Mesenchymal stem cell (in vitro differentiated cells and primary cell): ENCODE data around the gene LRRC56.

Source experiments
- DNase-seq: peaks from one replicate; pipeline ENCODE4 v3.0.0-alpha.2; 2013
- H2AFZ ChIP-seq: one replicate; pipeline ENCODE4 v1.6.1; 2013; ENCODE audit warnings: low read depth, mild to moderate bottlenecking, control low read depth, inconsistent platforms, low read length, moderate library complexity
- H2AK5ac ChIP-seq: 2 replicates; pipeline ENCODE4 v1.6.1; 2013; ENCODE audit warnings: low read length, moderate library complexity, mild to moderate bottlenecking, inconsistent platforms; ENCODE audit not compliant: severe bottlenecking
- H2BK120ac ChIP-seq: one replicate; pipeline ENCODE4 v1.6.1; 2013; ENCODE audit warnings: low read depth, mild to moderate bottlenecking, inconsistent platforms, low read length, moderate library complexity
- H2BK12ac ChIP-seq, 2 experiments: one replicate each; pipeline ENCODE4 v1.6.1; 2013; ENCODE audit warnings: inconsistent platforms in 2 of 2, low read length in 2 of 2, mild to moderate bottlenecking in 2 of 2, moderate library complexity in 2 of 2, control low read depth in 1 of 2
- H2BK15ac ChIP-seq: one replicate; pipeline ENCODE4 v1.6.1; 2013; ENCODE audit warnings: mild to moderate bottlenecking, low read depth, inconsistent platforms; ENCODE audit not compliant: poor library complexity, severe bottlenecking
- H2BK5ac ChIP-seq: 2 replicates; pipeline ENCODE4 v1.6.1; 2013; ENCODE audit warnings: low read depth, mild to moderate bottlenecking, low read length, control low read depth, inconsistent platforms; ENCODE audit not compliant: poor library complexity, severe bottlenecking
- H3K14ac ChIP-seq, 2 experiments: one replicate each; pipeline ENCODE4 v1.6.1; 2013; ENCODE audit warnings: inconsistent platforms in 2 of 2, low read length in 2 of 2, control low read depth in 1 of 2, mild to moderate bottlenecking in 1 of 2, moderate library complexity in 1 of 2
- H3K18ac ChIP-seq, 2 experiments: one replicate each; pipeline ENCODE4 v1.6.1; 2013; ENCODE audit warnings: inconsistent platforms in 2 of 2, low read length in 2 of 2, control low read depth in 1 of 2, low read depth in 1 of 2, mild to moderate bottlenecking in 1 of 2
- H3K23ac ChIP-seq, 2 experiments: one replicate each; pipeline ENCODE4 v1.6.1; 2013; ENCODE audit warnings: inconsistent platforms in 2 of 2, low read length in 2 of 2, mild to moderate bottlenecking in 2 of 2, moderate library complexity in 2 of 2, control low read depth in 1 of 2
- H3K27ac ChIP-seq: 2 replicates; pipeline ENCODE4 v1.5.1; 2013; ENCODE audit warnings: mild to moderate bottlenecking, moderate library complexity, low read length, control low read depth, inconsistent platforms; ENCODE audit not compliant: poor library complexity, severe bottlenecking
- H3K27me3 ChIP-seq, 2 experiments: 2 replicates each; pipeline versions ENCODE4 v1.6.1 to v1.7.0; 2013; ENCODE audit warnings: low read length in 2 of 2, mild to moderate bottlenecking in 2 of 2, moderate library complexity in 2 of 2, control low read depth in 1 of 2, inconsistent platforms in 1 of 2; ENCODE audit not compliant: control insufficient read depth in 1 of 2, insufficient read depth in 1 of 2
- H3K36me3 ChIP-seq, 2 experiments: 2 replicates each; pipeline versions ENCODE4 v1.6.1 to v1.7.0; 2013; ENCODE audit warnings: low read length in 2 of 2, control low read depth in 1 of 2, inconsistent platforms in 1 of 2, low read depth in 1 of 2, mild to moderate bottlenecking in 1 of 2; ENCODE audit not compliant: insufficient read depth in 2 of 2, control insufficient read depth in 1 of 2
- H3K4ac ChIP-seq, 2 experiments: one replicate each; pipeline ENCODE4 v1.6.1; 2013; ENCODE audit warnings: inconsistent platforms in 2 of 2, low read length in 2 of 2, mild to moderate bottlenecking in 2 of 2, moderate library complexity in 2 of 2, control low read depth in 1 of 2, low read depth in 1 of 2
- H3K4me1 ChIP-seq: 2 replicates; pipeline ENCODE4 v1.6.1; 2013; ENCODE audit warnings: low read depth, low read length, control low read depth; ENCODE audit not compliant: control insufficient read depth, insufficient read depth
- H3K4me2 ChIP-seq: 2 replicates; pipeline ENCODE4 v1.6.1; 2013; ENCODE audit warnings: low read length, mild to moderate bottlenecking, inconsistent platforms; ENCODE audit not compliant: poor library complexity, severe bottlenecking
- H3K4me3 ChIP-seq, 2 experiments: 2 replicates each; pipeline versions ENCODE4 v1.5.1 to v1.7.0; 2013; ENCODE audit warnings: low read length in 2 of 2, mild to moderate bottlenecking in 2 of 2, control low read depth in 1 of 2, low read depth in 1 of 2; ENCODE audit not compliant: insufficient read depth in 1 of 2
- H3K79me1 ChIP-seq: replicated peaks from 2 replicates; pipeline ENCODE4 v1.6.1; 2013; ENCODE audit warnings: mild to moderate bottlenecking, control low read depth, low read length, inconsistent platforms; ENCODE audit not compliant: poor library complexity, severe bottlenecking
- H3K9ac ChIP-seq: 2 replicates; pipeline ENCODE4 v1.7.0; 2013; ENCODE audit warnings: mild to moderate bottlenecking, low read length, moderate library complexity
- H3K9me3 ChIP-seq: 2 replicates; pipeline ENCODE4 v1.7.0; 2013; ENCODE audit warnings: mild to moderate bottlenecking, low read length; ENCODE audit not compliant: control insufficient read depth
- H4K8ac ChIP-seq: one replicate; pipeline ENCODE4 v1.6.1; 2013; ENCODE audit warnings: inconsistent platforms, mild to moderate bottlenecking, low read length, moderate library complexity
- H4K91ac ChIP-seq: one replicate; pipeline ENCODE4 v1.6.1; 2013; ENCODE audit warnings: mild to moderate bottlenecking, low read length, inconsistent platforms
- WGBS: methylation state at CpG from one replicate; pipeline ENCODE4 v1.1.7; 2013; ENCODE audit warnings: mixed read lengths; 5-methylcytosine and 5-hydroxymethylcytosine counted together

LRRC56 gene

DNA sequence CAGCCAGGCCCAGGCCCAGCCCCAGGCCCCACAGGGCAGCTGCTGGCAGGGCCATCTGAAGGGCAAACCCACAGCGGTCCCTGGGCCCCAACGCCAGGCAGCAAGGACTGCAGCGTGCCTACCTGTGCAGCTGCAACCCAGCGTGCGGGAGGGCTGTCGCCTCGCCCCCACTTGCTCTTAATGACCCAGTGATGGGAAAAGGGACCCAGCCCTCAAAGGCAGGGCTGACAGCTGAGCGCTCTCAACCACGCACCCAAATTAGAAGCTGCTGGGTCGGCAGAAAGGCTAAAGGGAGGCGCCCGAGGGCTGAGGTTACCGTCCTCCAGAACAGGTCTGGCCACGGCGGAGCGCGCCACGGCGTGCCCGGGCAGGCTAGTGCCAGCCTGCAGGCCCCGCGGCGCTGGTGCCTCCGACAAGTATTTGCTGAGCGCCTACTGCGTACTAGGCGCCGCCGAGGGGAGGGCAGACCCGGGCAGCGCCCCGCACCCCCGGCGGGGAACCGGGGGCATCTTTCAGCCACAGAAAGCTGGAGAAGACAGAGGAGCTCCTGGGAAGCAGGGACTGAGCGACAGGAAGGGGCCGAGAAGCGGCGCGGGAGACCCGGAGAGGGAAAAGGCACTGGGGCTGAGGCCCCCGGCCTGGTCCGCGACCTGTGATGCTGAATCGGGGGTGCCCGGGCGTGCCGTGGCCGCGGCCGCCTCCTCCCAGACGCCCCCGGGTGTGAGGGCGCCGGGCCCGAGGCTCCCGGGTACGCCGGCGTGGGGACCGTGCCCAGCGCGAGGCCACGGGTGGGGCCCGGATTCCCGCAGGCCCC is 2.7 kb upstream of the LRRC56 start:
- Histone ChIP-seq H3K4me2 (peak overlapping the region; percentile 79), H2AFZ (peak overlapping the region; percentile 11), H3K23ac (peak overlapping the region in 1 of 2 experiments; percentile 99), H3K4ac (peak overlapping the region in 1 of 2 experiments; percentile 80), H3K4me3 (peak overlapping the region; percentile 84), H3K27me3 (peaks cover 0 to 13% of the 10 kb centered on the region in 2 experiments), H4K8ac (no peak overlapping the region), H2BK5ac (no peak overlapping the region), H3K27ac (no peak overlapping the region), H2BK15ac (peak overlapping the region; percentile 68), H3K4me1 (peaks cover 34% of the 10 kb centered on the region), H3K36me3 (peaks cover 27 to 39% of the 10 kb centered on the region in 2 experiments), H3K14ac (peak overlapping the region in 1 of 2 experiments; percentile 96), H3K18ac (peak overlapping the region; percentile 59 to 82), H2AK5ac (no peak overlapping the region), H4K91ac (peak overlapping the region; percentile 35), H2BK120ac (peak overlapping the region; percentile 23), H2BK12ac (peak overlapping the region in 1 of 2 experiments; percentile 49), H3K79me1 (peaks cover 12% of the 10 kb centered on the region), H3K9ac (peak overlapping the region; percentile 85), H3K9me3 (no peaks in the 10 kb centered on the region)
- 18% methylated on average over 59 of the region's 66 CpGs for WGBS
- peak; percentile 11 for DNase-seq

DNA sequence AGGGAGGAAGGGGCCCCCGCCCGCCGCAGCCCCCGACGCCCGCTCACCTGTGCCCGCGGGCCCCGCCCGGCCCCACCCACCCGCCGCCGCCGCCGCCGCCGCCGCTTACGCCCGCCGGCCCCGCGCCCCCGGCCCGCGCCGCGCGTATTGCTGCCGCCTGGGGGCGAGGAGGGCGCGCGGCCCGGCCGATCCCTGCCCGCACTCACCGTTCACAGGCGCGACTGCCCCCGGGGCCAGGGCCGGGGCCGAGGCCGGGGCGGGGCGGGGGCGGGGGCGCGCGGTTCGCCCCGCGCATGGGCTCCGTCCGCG is 2.2 kb upstream of the LRRC56 start:
- no peak overlapping the region for H2AFZ ChIP-seq
- WGBS, result no CpG with 5 or more reads among the region's 56 CpGs
- peaks cover 34% of the 10 kb centered on the region for H3K4me1 ChIP-seq
- H4K91ac ChIP-seq, result no peak overlapping the region
- no peak overlapping the region for H4K8ac ChIP-seq
- H2BK120ac ChIP-seq, result peak overlapping the region; percentile 23
- peak overlapping the region; percentile 84 for H3K4me3 ChIP-seq
- H2BK15ac ChIP-seq, result no peak overlapping the region
- no peak overlapping the region for H2BK12ac ChIP-seq
- H3K4ac ChIP-seq, result no peak overlapping the region
- no peak overlapping the region for H3K27ac ChIP-seq
- no peak overlapping the region for H3K23ac ChIP-seq
- H3K79me1 ChIP-seq, result peaks cover 10% of the 10 kb centered on the region
- H3K4me2 ChIP-seq, result no peak overlapping the region
- no peak overlapping the region for H2AK5ac ChIP-seq
- H3K9me3 ChIP-seq, result no peaks in the 10 kb centered on the region
- H3K27me3 ChIP-seq, result peaks cover 0 to 17% of the 10 kb centered on the region in 2 experiments
- H2BK5ac ChIP-seq, result no peak overlapping the region
- peak overlapping the region in 1 of 2 experiments; percentile 59 for H3K18ac ChIP-seq
- H3K36me3 ChIP-seq, result peaks cover 27 to 34% of the 10 kb centered on the region in 2 experiments
- H3K14ac ChIP-seq, result no peak overlapping the region
- H3K9ac ChIP-seq, result no peak overlapping the region
- no peak for DNase-seq

DNA sequence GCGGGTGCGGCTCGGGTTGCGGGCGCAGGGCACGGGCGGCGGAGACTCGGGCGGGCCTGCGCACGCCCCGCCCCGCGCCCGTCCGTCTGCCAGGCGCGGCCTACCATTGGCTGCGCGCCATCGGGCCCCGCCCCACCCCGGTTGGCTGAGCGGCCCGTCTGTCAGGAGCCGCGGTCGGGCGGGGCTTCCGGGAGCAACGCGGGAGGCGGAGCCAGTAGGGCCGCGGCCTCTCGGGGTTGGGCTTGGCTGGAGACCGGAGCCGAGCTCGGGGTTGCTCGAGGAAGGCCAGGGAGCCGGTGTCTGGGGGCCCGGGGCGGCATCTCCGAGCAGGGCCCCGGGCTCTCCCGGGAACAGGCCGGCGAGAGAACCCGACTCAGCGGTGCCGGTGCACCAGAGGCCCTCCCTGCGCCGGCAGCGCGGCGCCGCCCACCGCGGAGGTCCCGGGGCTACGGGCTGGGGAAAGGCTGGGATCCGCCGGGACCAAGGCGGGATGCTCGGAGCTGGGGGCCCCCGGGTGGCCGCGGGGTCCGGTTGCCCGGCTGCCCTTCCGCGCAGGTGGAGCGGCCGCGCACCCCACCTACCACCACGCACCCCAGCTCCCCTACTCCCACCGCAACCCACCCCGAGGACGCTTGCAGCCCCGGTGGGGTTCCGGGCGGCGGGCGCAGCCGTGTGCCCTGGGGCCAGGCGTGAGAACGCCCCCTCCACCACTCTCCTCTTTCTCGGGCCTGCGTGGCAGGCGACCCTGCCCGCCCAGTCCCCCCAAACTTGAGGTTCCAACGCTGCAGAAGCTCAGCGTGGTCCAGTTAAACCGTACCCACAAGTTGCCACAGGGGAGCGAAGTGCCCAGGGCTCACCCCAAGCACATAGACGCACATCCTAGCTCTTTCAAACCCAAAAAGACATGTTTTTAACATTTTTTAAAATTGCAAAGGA is 1.5 kb upstream of the LRRC56 start, which contains the start of gene HRAS:
Gene HRAS, minus strand, starts transcription at position 58 of the 936 bp plus-strand sequence.
- Histone ChIP-seq H3K4me2 (peak within 1 kb of the TSS; percentile 96), H2BK12ac (peak within 1 kb of the TSS in 1 of 2 experiments; percentile 68), H2BK5ac (peak within 1 kb of the TSS; percentile 84), H2BK120ac (peak within 1 kb of the TSS; percentile 55), H2AK5ac (no peak within 1 kb of the TSS), H2AFZ (peak within 1 kb of the TSS; percentile 30), H3K27me3 (peaks cover 0 to 17% of the 10 kb centered on the region in 2 experiments), H3K4me1 (peaks cover 36% of the 10 kb centered on the region), H3K23ac (peak within 1 kb of the TSS in 1 of 2 experiments; percentile 99), H4K8ac (peak within 1 kb of the TSS; percentile 78), H3K27ac (no peak within 1 kb of the TSS), H3K14ac (peak within 1 kb of the TSS in 1 of 2 experiments; percentile 96), H3K4me3 (peak within 1 kb of the TSS; percentile 84), H3K36me3 (peaks cover 27 to 32% of the 10 kb centered on the region in 2 experiments), H3K4ac (peak within 1 kb of the TSS; percentile 66 to 80), H4K91ac (peak within 1 kb of the TSS; percentile 41), H3K9ac (peak within 1 kb of the TSS; percentile 85), H3K9me3 (no peaks in the 10 kb centered on the region), H3K79me1 (peaks cover 10% of the 10 kb centered on the region), H2BK15ac (peak within 1 kb of the TSS; percentile 85), H3K18ac (peak within 1 kb of the TSS; percentile 59 to 88)
- 5% methylated on average over 56 of the region's 97 CpGs for WGBS
- peak; percentile 93 for DNase-seq
